Ureter (tissue), 1 donor: ENCODE measurements around the gene ZBTB33. TPM values are rescaled to one million over a fixed set of nuclear protein-coding genes. Genes with fewer than 3 reads are reported as not detected.

Source experiments
- DNase-seq: peaks from one replicate; pipeline ENCODE4 v3.0.0-alpha.2; 2020; ENCODE audit warnings: low spot score
- total RNA-seq: library from RNA; stranded (reverse); gene quantifications from one replicate; pipeline ENCODE4 v1.2.4, GENCODE V29; 2023
- donor health status: DM: yes; HTN: yes; CAD: no.

ZBTB33 gene
- total RNA-seq, 1 donor from 2014 or later: 15.2 TPM

- DNase-seq: no peak
Measured at GRCh38 chrX:120305531-120306141, 55.0 kb downstream of the ZBTB33 start.

DNA sequence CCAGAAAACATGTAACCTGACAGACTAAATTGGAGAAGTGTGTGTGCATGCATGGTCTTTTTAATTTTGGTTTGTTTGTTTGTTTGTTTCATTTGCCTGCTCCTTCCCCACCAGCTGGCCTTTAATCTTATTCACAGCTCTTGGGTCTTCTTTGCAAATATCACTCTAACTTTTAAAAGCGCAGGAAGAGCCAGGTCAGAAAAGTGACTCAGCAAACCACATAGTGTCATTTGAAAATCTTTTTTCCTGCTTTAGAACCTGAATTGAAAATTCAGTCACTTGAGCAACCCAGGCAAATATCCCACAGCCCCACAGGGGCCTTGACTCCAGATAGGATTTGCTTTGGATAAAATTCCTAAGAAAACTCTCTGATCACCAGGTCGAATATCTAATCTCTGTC, 56.0 kb downstream of the ZBTB33 start:
- no peak for DNase-seq

Other genes starting within 250 kb of the ZBTB33 start
- gene RHOXF2B, start 173.1 kb upstream of the ZBTB33 start, total RNA-seq: not detected
- not detected for gene RHOXF1, start 134.9 kb upstream of the ZBTB33 start, total RNA-seq
- not detected for gene RHOXF2, start 92.2 kb upstream of the ZBTB33 start, total RNA-seq
- 2.1 TPM for gene TMEM255A, start 60.6 kb downstream of the ZBTB33 start, total RNA-seq
- gene ATP1B4, start 111.3 kb downstream of the ZBTB33 start, total RNA-seq: not detected
- gene LAMP2, start 218.5 kb downstream of the ZBTB33 start, total RNA-seq: 82.3 TPM